SK-N-SH (cell line): ENCODE measurements around the gene PNKD. TPM values are rescaled to one million over a fixed set of nuclear protein-coding genes. Genes with fewer than 3 reads are reported as not detected.

Experiments
- CTCF ChIA-PET: fragments of 300-600, 350-600 bp; formaldehyde crosslinking; extraction: SDS; loops from one replicate; lab custom pipeline; 2021; lab: Yijun Ruan, JAX
- POLR2A ChIA-PET: fragments of 350-600 bp; sonication (Branson Sonifier 250); formaldehyde crosslinking; extraction: SDS; loops from one replicate; lab custom pipeline; 2020; ENCODE audit warnings: antibody characterized with exemption, inconsistent platforms; lab: Yijun Ruan, JAX
- DNase-seq: peaks from one replicate; pipeline ENCODE4 v3.0.0; 2012
- H2AFZ ChIP-seq: fragments of 200-600 bp; sonication (generic); 2 replicates; pipeline ENCODE4 v1.8.1; 2016; ENCODE audit warnings: antibody characterized with exemption, mild to moderate bottlenecking, low read depth
- H3F3A ChIP-seq: fragments of 200-600 bp; sonication (generic); replicated peaks from 2 replicates; pipeline ENCODE3; 2016; ENCODE audit warnings: antibody characterized with exemption, mild to moderate bottlenecking; ENCODE audit not compliant: insufficient read depth
- H3K27ac ChIP-seq, 2 experiments: fragments of 200-500 bp in 1 of 2; fragments of 200-600 bp in 1 of 2; sonication (Bioruptor generic) in 1 of 2; sonication (generic), shearing (Covaris generic) in 1 of 2; 2 replicates each; pipeline versions ENCODE4 v1.5.1 to v1.6.1; 2014 to 2016; ENCODE audit warnings: low read depth in 2 of 2, inconsistent platforms in 1 of 2, low read length in 1 of 2, mild to moderate bottlenecking in 1 of 2, mixed read lengths in 1 of 2
- H3K27me3 ChIP-seq: fragments of 200-600 bp; sonication (generic), shearing (Covaris generic); 2 replicates; pipeline ENCODE4 v1.6.1; 2016; ENCODE audit warnings: mixed run types; ENCODE audit not compliant: insufficient read depth
- H3K36me3 ChIP-seq, 2 experiments: fragments of 200-500 bp in 1 of 2; fragments of 200-600 bp in 1 of 2; sonication (Bioruptor generic) in 1 of 2; sonication (generic) in 1 of 2; replicated peaks in 1 of 2; 2 replicates each; pipeline versions ENCODE3 to v1.5.1; 2014 to 2016; ENCODE audit warnings: low read length in 1 of 2, mild to moderate bottlenecking in 1 of 2; ENCODE audit not compliant: insufficient read depth in 2 of 2, control insufficient read depth in 1 of 2
- H3K4me1 ChIP-seq, 2 experiments: fragments of 200-500 bp in 1 of 2; fragments of 200-600 bp in 1 of 2; sonication (Bioruptor generic) in 1 of 2; sonication (generic), shearing (Covaris generic) in 1 of 2; 2 replicates each; pipeline versions ENCODE4 v1.5.1 to v1.6.1; 2014 to 2016; ENCODE audit warnings: low read depth in 1 of 2, low read length in 1 of 2, mixed run types in 1 of 2; ENCODE audit not compliant: insufficient read depth in 2 of 2, control insufficient read depth in 1 of 2
- H3K4me2 ChIP-seq: fragments of 200-600 bp; sonication (generic), shearing (Covaris generic); 2 replicates; pipeline ENCODE4 v1.6.1; 2017; ENCODE audit warnings: mixed run types
- H3K4me3 ChIP-seq, 2 experiments: fragments of 200-500 bp in 1 of 2; fragments of 200-600 bp in 1 of 2; sonication (Bioruptor generic) in 1 of 2; sonication (generic), shearing (Covaris generic) in 1 of 2; 2 replicates each; pipeline versions ENCODE4 v1.5.1 to v1.8.1; 2014 to 2016; ENCODE audit warnings: low read depth in 2 of 2, inconsistent platforms in 1 of 2, low read length in 1 of 2, mild to moderate bottlenecking in 1 of 2, mixed read lengths in 1 of 2, moderate library complexity in 1 of 2
- H3K79me2 ChIP-seq: fragments of 200-600 bp; sonication (generic); 2 replicates; pipeline ENCODE4 v1.8.1; 2017; ENCODE audit warnings: mild to moderate bottlenecking; ENCODE audit not compliant: insufficient read depth
- H3K9ac ChIP-seq: fragments of 200-600 bp; sonication (generic); 2 replicates; pipeline ENCODE4 v1.6.1; 2017; ENCODE audit warnings: mixed run types
- H3K9me2 ChIP-seq: fragments of 200-600 bp; sonication (generic); 2 replicates; pipeline ENCODE4 v1.6.1; 2017; ENCODE audit warnings: mixed run types
- H3K9me3 ChIP-seq: fragments of 200-600 bp; sonication (generic); 2 replicates; pipeline ENCODE4 v1.6.1; 2017; ENCODE audit warnings: mixed run types, mild to moderate bottlenecking, moderate library complexity
- H4K20me1 ChIP-seq: fragments of 200-600 bp; sonication (generic); 2 replicates; pipeline ENCODE4 v1.6.1; 2017; ENCODE audit warnings: mild to moderate bottlenecking, mixed run types; ENCODE audit not compliant: insufficient read depth
- CTCF ChIP-seq: fragments of 200-600 bp; sonication (generic); IDR thresholded peaks from 2 replicates; pipeline ENCODE4 v1.6.1; 2017; ENCODE audit warnings: antibody characterized with exemption, mild to moderate bottlenecking, moderate library complexity
- ELF1 ChIP-seq: IDR thresholded peaks from 2 replicates; pipeline ENCODE4 v1.4.0; 2012
- EZH2phosphoT487 ChIP-seq: fragments of 200-600 bp; sonication (generic); IDR thresholded peaks from 2 replicates; pipeline ENCODE4 v1.6.1; 2017; ENCODE audit warnings: low read depth, mixed run types, mild to moderate bottlenecking, antibody characterized with exemption, moderate library complexity, borderline replicate concordance
- FOXJ3 ChIP-seq: sonication (generic); formaldehyde crosslinking; IDR thresholded peaks from 2 replicates; pipeline ENCODE4 v1.5.1; 2020; ENCODE audit warnings: mild to moderate bottlenecking, missing genetic modification reagents
- JUND ChIP-seq: IDR thresholded peaks from 2 replicates; pipeline ENCODE4 v1.4.0; 2012
- MXI1 ChIP-seq: IDR thresholded peaks from 2 replicates; pipeline ENCODE4 v1.6.1; 2012; ENCODE audit warnings: mild to moderate bottlenecking, low read depth, low read length, improper control_type of control experiment
- NRF1 ChIP-seq: IDR thresholded peaks from 2 replicates; pipeline ENCODE4 v1.6.1; 2012; ENCODE audit warnings: low read depth, mild to moderate bottlenecking, low read length
- PBX3 ChIP-seq: IDR thresholded peaks from 2 replicates; pipeline ENCODE4; 2012
- POLR2AphosphoS5 ChIP-seq: IDR thresholded peaks from 2 replicates; pipeline ENCODE4 v1.6.1; 2012; ENCODE audit warnings: low read depth, low read length
- RXRA ChIP-seq: IDR thresholded peaks from 2 replicates; pipeline ENCODE4 v1.4.0; 2012; ENCODE audit warnings: low read depth, mild to moderate bottlenecking, borderline replicate concordance
- SMC3 ChIP-seq: IDR thresholded peaks from 2 replicates; pipeline ENCODE4 v1.6.1; 2012; ENCODE audit warnings: low read depth, low read length, improper control_type of control experiment
- TAF1 ChIP-seq: IDR thresholded peaks from 2 replicates; pipeline ENCODE4 v1.6.1; 2012; ENCODE audit warnings: low read depth, mild to moderate bottlenecking, low read length, moderate library complexity, borderline replicate concordance
- WGBS: methylation state at CpG from one replicate; pipeline ENCODE4 v1.1.6; 2017; ENCODE audit warnings: low lambda C conversion rate; 5-methylcytosine and 5-hydroxymethylcytosine counted together
- polyA plus RNA-seq, 3 experiments: library from polyadenylated mRNA; depleted of rRNA; stranded (reverse); fragments of >200 nt; gene quantifications; 2 replicates each; pipeline ENCODE4 v1.2.3, GENCODE V29; 2012

PNKD gene
- polyA plus RNA-seq, 1 of the 3 experiments (the other 2 are of a cell fraction): 101 TPM

DNA sequence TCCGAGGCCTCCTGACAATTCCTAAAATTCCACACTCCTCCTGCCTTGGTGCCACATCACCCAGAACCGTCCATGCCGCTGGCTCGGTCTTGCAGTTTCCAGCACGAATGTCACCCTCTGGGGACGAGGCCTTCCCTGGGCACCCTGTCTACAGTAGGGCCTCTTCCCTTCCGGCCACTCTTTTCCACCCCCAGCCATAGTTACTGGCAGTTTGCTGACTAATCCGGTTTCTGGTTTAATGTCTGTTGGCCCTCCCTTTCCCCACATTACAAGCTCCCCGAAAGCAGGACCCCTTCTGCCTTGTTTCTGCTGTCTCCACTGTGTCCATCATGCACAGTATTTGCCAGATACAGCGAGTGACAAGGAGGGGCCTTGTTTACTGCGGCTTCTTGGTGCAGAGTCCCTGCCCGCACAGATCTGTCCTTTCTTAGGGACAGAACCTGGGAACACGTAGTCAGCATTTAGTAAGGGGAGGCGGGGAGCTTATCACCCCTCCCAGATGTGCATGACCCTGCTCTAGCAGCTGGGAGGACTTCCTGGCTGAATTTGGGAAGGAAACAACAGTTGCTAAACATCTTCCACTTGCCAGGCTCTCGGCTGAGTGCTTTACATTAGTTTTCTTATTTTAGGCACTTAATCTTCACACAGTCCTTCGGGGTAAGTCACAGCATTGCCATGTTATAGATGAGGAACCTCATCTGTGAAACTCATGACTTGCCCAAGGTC lies 62.8 kb downstream of the PNKD start:
- Histone ChIP-seq H3K36me3 (no peaks in the 10 kb centered on the region), H2AFZ (no peak overlapping the region), H3K4me2 (no peak overlapping the region), H3F3A (no peaks in the 10 kb centered on the region), H3K9ac (no peak overlapping the region), H3K9me2 (no peaks in the 10 kb centered on the region), H3K27me3 (no peaks in the 10 kb centered on the region), H4K20me1 (no peaks in the 10 kb centered on the region), H3K4me3 (no peak overlapping the region), H3K79me2 (no peaks in the 10 kb centered on the region), H3K4me1 (peaks cover 0 to 2% of the 10 kb centered on the region in 2 experiments; a peak in 1 of 4 replicates), H3K27ac (no peak overlapping the region), H3K9me3 (no peaks in the 10 kb centered on the region)
- 88% methylated on average over 16 of the region's 16 CpGs for WGBS
- DNase-seq: no peak
- TF ChIP-seq SMC3 (no peak), FOXJ3 (CRISPR knock-in tag) (no peak), ELF1 (no peak), CTCF (no peak), RXRA (no peak), MXI1 (no peak), JUND (no peak)
- ChIA-PET POLR2A (no interaction called here), CTCF (no interaction called here)

GRCh38 chr2:218334531-218334930 lies 64.2 kb downstream of the PNKD start:
- no peak for DNase-seq
- TF ChIP-seq MXI1 (no peak), FOXJ3 (CRISPR knock-in tag) (no peak)
- H3K27me3 ChIP-seq: no peaks in the 10 kb centered on the region
- H3K9ac ChIP-seq: no peak overlapping the region
- no peak overlapping the region for H3K4me2 ChIP-seq
- H3K36me3 ChIP-seq: no peaks in the 10 kb centered on the region
- no peaks in the 10 kb centered on the region for H3K79me2 ChIP-seq
- H3K9me3 ChIP-seq: no peaks in the 10 kb centered on the region
- no peaks in the 10 kb centered on the region for H4K20me1 ChIP-seq
- H2AFZ ChIP-seq: no peak overlapping the region
- ChIA-PET POLR2A (no interaction called here), CTCF (interaction anchor here (2.3 kb wide), 1 partner anchor 22 kb away, joined by 7 read pairs; the partner anchor contains the start of gene CATIP)
- peaks cover 0 to under 1% of the 10 kb centered on the region in 2 experiments; a peak in 1 of 4 replicates for H3K4me1 ChIP-seq
- no peak overlapping the region for H3K27ac ChIP-seq
- H3K4me3 ChIP-seq: no peak overlapping the region
- no peaks in the 10 kb centered on the region for H3K9me2 ChIP-seq
- H3F3A ChIP-seq: no peaks in the 10 kb centered on the region
- WGBS: 96% methylated on average over 3 of the region's 3 CpGs

DNA sequence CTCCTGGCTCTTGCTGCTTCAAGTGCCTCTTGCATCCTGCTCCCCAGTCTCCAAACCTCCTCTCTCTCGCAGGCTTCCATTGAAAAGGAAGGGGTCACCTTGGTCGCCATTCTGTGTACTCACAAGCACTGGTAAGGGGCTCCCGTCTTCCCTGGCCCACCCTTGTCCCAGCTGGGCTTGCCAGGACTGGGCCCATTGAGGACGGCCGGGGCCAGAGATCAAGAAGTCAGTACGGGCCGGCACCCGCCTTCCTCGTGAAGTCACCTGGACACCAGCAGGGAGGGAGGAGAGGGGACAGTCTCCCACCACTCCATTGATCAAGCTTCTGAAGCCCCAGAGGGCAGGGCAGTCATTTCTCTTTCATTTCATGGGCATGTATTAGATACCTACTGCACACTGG lies 70.3 kb downstream of the PNKD start:
- Histone ChIP-seq H3K4me2 (no peak overlapping the region), H3F3A (no peaks in the 10 kb centered on the region), H4K20me1 (no peaks in the 10 kb centered on the region), H2AFZ (no peak overlapping the region), H3K4me3 (no peak overlapping the region), H3K9me2 (no peaks in the 10 kb centered on the region), H3K27me3 (no peaks in the 10 kb centered on the region), H3K4me1 (no peaks in the 10 kb centered on the region), H3K27ac (no peak overlapping the region), H3K9ac (no peak overlapping the region), H3K36me3 (no peaks in the 10 kb centered on the region), H3K79me2 (no peaks in the 10 kb centered on the region), H3K9me3 (no peaks in the 10 kb centered on the region)
- ChIA-PET CTCF (interaction anchor here (1.2 kb wide), 1 partner anchor 68 kb away, joined by 3 read pairs; no protein-coding TSS in a partner anchor), POLR2A (no interaction called here)
- TF ChIP-seq NRF1 (no peak), MXI1 (no peak), POLR2AphosphoS5 (no peak), TAF1 (no peak), RXRA (no peak), PBX3 (no peak), EZH2phosphoT487 (no peak)
- WGBS: 93% methylated on average over 8 of the region's 9 CpGs
- DNase-seq: no peak
